Transverse colon (tissue), 4 donors: Measurements from ENCODE around the gene BTBD17. TPM values are rescaled to one million over a fixed set of nuclear protein-coding genes. Genes with fewer than 3 reads are reported as not detected.

ENCODE experiments used
- DNase-seq: peaks from one replicate; pipeline ENCODE4 v3.0.0-alpha.2; 2019
- H3K27ac ChIP-seq, 4 donors: fragments of 200-600 bp; sonication (generic); 2 replicates each; pipeline ENCODE4 v1.5.1; 2016 to 2018; ENCODE audit warnings: inconsistent platforms in 4 of 4
- H3K27me3 ChIP-seq: fragments of 200-600 bp; sonication (generic); 2 replicates; pipeline ENCODE4 v1.5.1; 2017; ENCODE audit warnings: inconsistent platforms
- H3K36me3 ChIP-seq, 4 donors: fragments of 200-600 bp; sonication (generic); 2 replicates each; pipeline ENCODE4 v1.5.1; 2017 to 2019; ENCODE audit warnings: inconsistent platforms in 4 of 4
- H3K4me1 ChIP-seq, 4 donors: fragments of 200-600 bp; sonication (generic); 2 replicates each; pipeline ENCODE4 v1.5.1; 2017 to 2020; ENCODE audit warnings: inconsistent platforms in 4 of 4
- H3K4me3 ChIP-seq, 4 donors: fragments of 200-600 bp; sonication (generic); 1 replicate in 1 of 4; 2 replicates in 3 of 4; pipeline versions ENCODE4 v1.5.1 to v1.6.1; 2017 to 2019; ENCODE audit warnings: inconsistent platforms in 4 of 4
- H3K9me3 ChIP-seq, 2 donors: fragments of 200-600 bp; sonication (generic); 2 replicates each; pipeline ENCODE4 v1.5.1; 2017 to 2019; ENCODE audit warnings: inconsistent platforms in 2 of 2
- EP300 ChIP-seq: sonication (generic); formaldehyde crosslinking; IDR thresholded peaks from one replicate; pipeline ENCODE4 v1.6.1; 2017; ENCODE audit warnings: antibody characterized with exemption, low read depth
- POLR2A ChIP-seq: fragments of 450-650 bp; IDR thresholded peaks from one replicate; pipeline ENCODE4 v1.6.1; 2016; ENCODE audit warnings: antibody characterized with exemption, mild to moderate bottlenecking, moderate library complexity
- POLR2AphosphoS5 ChIP-seq, 3 donors: sonication (generic); formaldehyde crosslinking; IDR thresholded peaks; one replicate each; pipeline ENCODE4 v1.6.1; 2016; ENCODE audit warnings: antibody characterized with exemption in 3 of 3
- WGBS, 2 donors: methylation state at CpG; one replicate each; pipeline ENCODE4 v1.1.5; 2018; ENCODE audit warnings: low coverage in 1 of 2; 5-methylcytosine and 5-hydroxymethylcytosine counted together
- in situ Hi-C, 4 donors: fragments of 200-750 bp; cut with MboI; loops; one replicate each; pipeline versions ENCODE4 v1.15.0 to v1.15.1; 2017; ENCODE audit warnings: low sequenced_read_pairs in 3 of 4, low pct_ligation_motif_present in 1 of 4, low pct_unique_long_range_greater_than_20kb in 1 of 4
- intact Hi-C: fragments of 100-400 bp; cut with DNase I; formaldehyde crosslinking; loops from one replicate; pipeline ENCODE4 v1.15.1; 2023; ENCODE audit warnings: low total_unique reads
- total RNA-seq, 4 donors: library from RNA; depleted of rRNA; stranded (reverse); fragments of >200 nt; gene quantifications; one replicate each; pipeline ENCODE4 v1.1.0, GENCODE V29; 2016
- TF ChIP-seq, protein P1 (sequence below), 5 experiments: fragments of 200-600 bp in 3 of 5; fragments of 450-650 bp in 2 of 5; sonication (generic) in 3 of 5; IDR thresholded peaks; 1 replicate in 2 of 5; 2 replicates in 3 of 5; pipeline ENCODE4 v1.5.1; 2016 to 2017; ENCODE audit warnings: antibody characterized with exemption in 5 of 5, inconsistent platforms in 3 of 5, mild to moderate bottlenecking in 2 of 5, moderate library complexity in 1 of 5

BTBD17 gene
- total RNA-seq, 4 donors from 2014 or later: not detected

DNA sequence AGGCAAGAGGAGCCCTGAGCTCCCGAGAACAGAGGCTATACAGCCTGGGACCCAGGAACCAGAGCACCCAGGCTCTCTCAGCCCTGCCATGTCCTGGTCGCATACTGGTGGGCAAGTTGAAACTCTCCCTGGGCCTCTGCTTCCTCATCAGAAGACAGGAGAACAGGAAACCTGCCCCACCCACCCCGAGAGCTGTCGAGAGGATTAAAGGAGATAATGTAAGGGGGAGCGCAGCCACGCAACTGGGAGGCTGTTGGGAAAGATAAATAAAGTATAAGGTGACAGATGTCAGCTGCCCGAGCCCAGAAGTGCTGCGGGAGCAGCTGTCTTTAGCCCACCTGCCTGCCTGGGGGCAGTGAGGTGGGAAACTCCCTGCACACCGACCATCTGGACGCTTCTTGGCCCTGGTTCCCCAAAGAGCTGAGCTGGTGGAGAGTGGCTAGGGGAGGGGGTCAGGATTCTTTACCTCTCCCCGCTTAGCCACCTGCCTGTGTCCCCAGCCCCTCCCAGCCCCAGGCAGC, 28.8 kb downstream of the BTBD17 start:
- peak overlapping the region; percentile 23 to 61 (median 53) for H3K27ac ChIP-seq
- DNase-seq: peak; percentile 50
- H3K27me3 ChIP-seq: peaks cover 7% of the 10 kb centered on the region
- intact Hi-C loops (no loop called here), in situ Hi-C loops (no loop called here)
- 23% methylated on average over 11 of the region's 11 CpGs; no CpG with 5 or more reads in 1 of the 2 donors for WGBS, 2 donors
- no peaks in the 10 kb centered on the region for H3K36me3 ChIP-seq
- no peaks in the 10 kb centered on the region for H3K9me3 ChIP-seq
- TF ChIP-seq POLR2AphosphoS5 (IDR thresholded peaks at IDR 0.05): peak; percentile 41 to 62 (median 60)
- TF ChIP-seq EP300: no peak
- H3K4me3 ChIP-seq: no peak overlapping the region
- peaks cover 0 to 4% (median 0%) of the 10 kb centered on the region in 4 donors for H3K4me1 ChIP-seq

DNA sequence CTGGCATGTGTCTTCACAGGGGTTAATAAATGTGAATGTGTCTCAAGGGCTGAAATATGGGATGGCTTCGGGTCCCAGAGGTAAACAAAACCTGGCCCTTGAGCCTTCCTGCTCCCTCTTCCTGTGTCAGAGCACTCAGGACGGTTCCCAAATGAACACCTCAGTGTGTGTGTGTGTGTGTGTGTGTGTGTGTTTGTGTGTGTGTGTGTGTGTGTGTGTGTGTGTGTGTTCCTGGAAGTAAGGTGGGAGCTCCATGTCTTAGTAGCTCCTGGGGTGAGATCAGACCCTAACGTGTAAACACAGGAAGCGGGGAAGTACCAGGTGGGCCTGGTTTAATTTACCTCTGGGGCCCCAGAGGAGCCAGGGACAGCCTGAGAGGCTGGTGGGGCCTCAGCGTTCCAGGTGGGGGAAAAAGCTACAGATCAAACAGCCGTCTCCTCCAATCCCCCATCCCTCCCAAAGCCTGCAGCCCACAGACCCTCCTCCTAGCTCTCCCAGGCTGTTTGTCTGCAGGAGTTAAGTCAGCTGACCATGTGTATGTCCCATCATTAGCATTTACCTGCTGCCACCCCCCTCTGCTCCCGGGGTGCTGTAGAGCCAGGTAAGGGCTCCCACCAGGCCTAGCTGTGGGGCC, 29.5 kb downstream of the BTBD17 start:
- no peak for DNase-seq
- Histone ChIP-seq H3K36me3 (no peaks in the 10 kb centered on the region), H3K4me1 (peaks cover 0 to 4% (median 0%) of the 10 kb centered on the region in 4 donors), H3K27me3 (peaks cover 13% of the 10 kb centered on the region), H3K9me3 (no peaks in the 10 kb centered on the region), H3K4me3 (no peak overlapping the region), H3K27ac (peak overlapping the region; percentile 23 to 61 (median 53))
- intact Hi-C loops: no loop called here
- TF ChIP-seq POLR2A: no peak
- no peak for TF ChIP-seq EP300
- TF ChIP-seq, protein P1, sequence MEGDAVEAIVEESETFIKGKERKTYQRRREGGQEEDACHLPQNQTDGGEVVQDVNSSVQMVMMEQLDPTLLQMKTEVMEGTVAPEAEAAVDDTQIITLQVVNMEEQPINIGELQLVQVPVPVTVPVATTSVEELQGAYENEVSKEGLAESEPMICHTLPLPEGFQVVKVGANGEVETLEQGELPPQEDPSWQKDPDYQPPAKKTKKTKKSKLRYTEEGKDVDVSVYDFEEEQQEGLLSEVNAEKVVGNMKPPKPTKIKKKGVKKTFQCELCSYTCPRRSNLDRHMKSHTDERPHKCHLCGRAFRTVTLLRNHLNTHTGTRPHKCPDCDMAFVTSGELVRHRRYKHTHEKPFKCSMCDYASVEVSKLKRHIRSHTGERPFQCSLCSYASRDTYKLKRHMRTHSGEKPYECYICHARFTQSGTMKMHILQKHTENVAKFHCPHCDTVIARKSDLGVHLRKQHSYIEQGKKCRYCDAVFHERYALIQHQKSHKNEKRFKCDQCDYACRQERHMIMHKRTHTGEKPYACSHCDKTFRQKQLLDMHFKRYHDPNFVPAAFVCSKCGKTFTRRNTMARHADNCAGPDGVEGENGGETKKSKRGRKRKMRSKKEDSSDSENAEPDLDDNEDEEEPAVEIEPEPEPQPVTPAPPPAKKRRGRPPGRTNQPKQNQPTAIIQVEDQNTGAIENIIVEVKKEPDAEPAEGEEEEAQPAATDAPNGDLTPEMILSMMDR (IDR thresholded peaks at IDR 0.05): no peak
- no peak for TF ChIP-seq POLR2AphosphoS5 (IDR thresholded peaks at IDR 0.05)
- in situ Hi-C loops: no loop called here
- WGBS, 2 donors: 64% methylated on average over 7 of the region's 7 CpGs; no CpG with 5 or more reads in 1 of the 2 donors

DNA sequence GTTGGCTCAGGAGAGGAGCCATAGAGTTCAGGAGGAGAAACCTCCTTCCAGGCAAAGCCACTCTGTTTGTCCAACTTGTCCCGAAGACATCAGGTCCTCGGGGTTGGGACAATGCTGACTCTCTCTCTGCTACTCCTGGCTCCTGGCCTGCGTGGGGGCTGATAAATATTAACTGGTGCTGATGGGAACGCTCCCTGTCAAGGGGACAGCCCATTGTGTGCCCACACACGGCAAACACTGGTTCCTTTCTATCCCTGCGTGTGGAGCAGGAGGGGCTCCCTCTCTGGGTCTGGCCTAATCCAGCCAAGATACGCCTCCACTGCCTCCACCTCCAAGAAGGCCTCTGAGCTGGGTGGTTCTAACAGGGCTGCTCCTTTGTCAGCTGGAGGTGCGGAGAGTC, 31.2 kb downstream of the BTBD17 start:
- intact Hi-C loops: loop anchor here (2.0 kb wide), 1 partner anchor 72 kb away; no protein-coding TSS in a partner anchor
- TF ChIP-seq, protein P1 (IDR thresholded peaks at IDR 0.05): no peak
- no peak for TF ChIP-seq EP300
- TF ChIP-seq POLR2A: no peak
- TF ChIP-seq POLR2AphosphoS5 (IDR thresholded peaks at IDR 0.05): no peak

DNA sequence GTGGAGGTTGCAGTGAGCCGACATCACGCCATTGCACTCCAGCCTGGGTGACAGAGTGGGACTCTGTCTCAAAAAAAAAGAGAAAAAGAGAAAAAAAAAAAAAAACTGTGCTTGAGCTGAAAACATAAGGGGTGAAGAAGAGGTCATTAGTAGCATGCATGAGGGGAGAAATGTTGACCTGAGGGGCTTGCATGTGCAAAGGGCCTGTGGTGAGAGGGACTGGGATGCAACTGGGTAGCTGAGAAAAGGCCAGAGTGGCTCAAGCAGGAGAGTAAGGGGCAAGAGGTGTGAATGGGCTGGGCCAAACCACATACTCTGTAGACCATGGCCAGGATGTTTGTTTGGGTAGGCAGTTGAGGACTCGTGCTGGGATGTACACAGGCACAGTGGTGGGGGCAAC, 32.3 kb downstream of the BTBD17 start:
- intact Hi-C loops: no loop called here
- in situ Hi-C loops: no loop called here
- WGBS, 2 donors: 52 to 60% methylated on average over 3 of the region's 3 CpGs

More for the DNA sequence above, 31.2 kb downstream of the BTBD17 start:
- no peak for DNase-seq
- no peaks in the 10 kb centered on the region for H3K36me3 ChIP-seq
- 79% methylated on average over 7 of the region's 8 CpGs; no CpG with 5 or more reads in 1 of the 2 donors for WGBS, 2 donors
- H3K27ac ChIP-seq: no peak overlapping the region
- H3K9me3 ChIP-seq: no peaks in the 10 kb centered on the region
- H3K27me3 ChIP-seq: peaks cover 30% of the 10 kb centered on the region
- in situ Hi-C loops: no loop called here
- H3K4me3 ChIP-seq: no peak overlapping the region
- H3K4me1 ChIP-seq: peaks cover 0 to 20% (median 13%) of the 10 kb centered on the region in 4 donors

More for the DNA sequence above, 32.3 kb downstream of the BTBD17 start:
- H3K4me1 ChIP-seq: peaks cover 0 to 25% (median 13%) of the 10 kb centered on the region in 4 donors
- H3K9me3 ChIP-seq: no peaks in the 10 kb centered on the region
- no peak for DNase-seq
- no peak overlapping the region for H3K27ac ChIP-seq
- TF ChIP-seq, protein P1 (IDR thresholded peaks at IDR 0.05): no peak
- TF ChIP-seq EP300: no peak
- no peak for TF ChIP-seq POLR2AphosphoS5 (IDR thresholded peaks at IDR 0.05)
- no peak for TF ChIP-seq POLR2A
- no peaks in the 10 kb centered on the region for H3K36me3 ChIP-seq
- no peak overlapping the region for H3K4me3 ChIP-seq
- peaks cover 38% of the 10 kb centered on the region for H3K27me3 ChIP-seq
